SK-N-DZ (cell line): ENCODE data around the gene TRIM58.

Source experiments
- DNase-seq: peaks from one replicate; pipeline ENCODE4 v3.0.0-alpha.2; 2015; ENCODE audit warnings: low spot score

The TRIM58 gene

GRCh38 chr1:247884797-247885413 is 27.9 kb downstream of the TRIM58 start:
- DNase-seq: no peak

- DNase-seq: no peak
Measured at GRCh38 chr1:247895163-247895637, 38.2 kb downstream of the TRIM58 start, which contains the start of gene OR2W3. Gene OR2W3, plus strand, starts transcription at chr1:247895587. Its CDS starts 0 bp downstream, at chr1:247895587.

- DNase-seq: no peak
Measured at GRCh38 chr1:247895976-247896375, 39.0 kb downstream of the TRIM58 start.

- peak; percentile 32 for DNase-seq
Measured at GRCh38 chr1:247904122-247904521, 47.1 kb downstream of the TRIM58 start.

GRCh38 chr1:247905181-247905580 is 48.2 kb downstream of the TRIM58 start:
- DNase-seq: peak; percentile 65

GRCh38 chr1:247905910-247906503 is 49.0 kb downstream of the TRIM58 start:
- DNase-seq: no peak

GRCh38 chr1:247906504-247907047 is 49.6 kb downstream of the TRIM58 start:
- peak; percentile 11 for DNase-seq

- DNase-seq: no peak
Measured at GRCh38 chr1:247908766-247909165, 51.8 kb downstream of the TRIM58 start.

- no peak for DNase-seq
Measured at GRCh38 chr1:247913786-247914185, 56.8 kb downstream of the TRIM58 start.

GRCh38 chr1:247914941-247915662 is 58.1 kb downstream of the TRIM58 start:
- DNase-seq: no peak

- no peak for DNase-seq
Measured at GRCh38 chr1:247919952-247920351, 63.0 kb downstream of the TRIM58 start, which contains the start of gene OR2T8. Gene OR2T8, plus strand, starts transcription at chr1:247920252. Its CDS starts 766 bp downstream, at chr1:247921018.

GRCh38 chr1:247923941-247924340 is 67.0 kb downstream of the TRIM58 start:
- peak; percentile 13 for DNase-seq

- DNase-seq: no peak
Measured at GRCh38 chr1:247924868-247925267, 67.9 kb downstream of the TRIM58 start, which contains the start of gene OR2AJ1. Gene OR2AJ1, plus strand, starts transcription at chr1:247924889. Its CDS starts 8,880 bp downstream, at chr1:247933769.
